A549 (cell line): ENCODE results near the gene CPA3. TPM values are rescaled to one million over a fixed set of nuclear protein-coding genes. Genes with fewer than 3 reads are reported as not detected.

Experiments
- ATAC-seq, 2 experiments: fragments of 200-7000 bp in 1 of 2; fragments of >200 bp in 1 of 2; cut with Nextera tagmentation in 1 of 2; cut with Tn5 transposase in 1 of 2; 3 replicates each; pipeline versions ENCODE4 v1.8.0 to v1.9.1; 2018 to 2020; ENCODE audit warnings: mild to moderate bottlenecking in 1 of 2, moderate library complexity in 1 of 2
- CTCF ChIA-PET: fragments of 300-600 bp; sonication (Branson Sonifier 250); formaldehyde crosslinking; extraction: SDS; loops from one replicate; lab custom pipeline; 2021; ENCODE audit warnings: antibody characterized with exemption, inconsistent platforms; lab: Yijun Ruan, JAX
- POLR2A ChIA-PET: fragments of 350-600 bp; formaldehyde crosslinking; extraction: SDS; loops from one replicate; lab custom pipeline; 2021; ENCODE audit warnings: antibody characterized with exemption, inconsistent platforms; lab: Yijun Ruan, JAX
- DNase-seq, 2 experiments: peaks; one replicate each; pipeline versions ENCODE4 v3.0.0 to v3.0.0-alpha.2; 2011 to 2016; ENCODE audit warnings: low read depth in 1 of 2, low spot score in 1 of 2
- FAIRE-seq: peaks from 2 replicates; lab custom pipeline; 2011; peaks lifted over from hg19 to GRCh38; lab: Jason Lieb, UNC
- H3K27ac ChIP-seq, 2 experiments: fragments of >200 bp; sonication (Bioruptor Twin); formaldehyde crosslinking; 3 replicates each; pipeline ENCODE4 v1.5.1; 2016 to 2017
- H3K4me1 ChIP-seq: fragments of >200 bp; sonication (Bioruptor Twin); formaldehyde crosslinking; 3 replicates; pipeline ENCODE4 v1.6.1; 2016
- H3K4me2 ChIP-seq: fragments of >200 bp; sonication (Bioruptor Twin); formaldehyde crosslinking; 3 replicates; pipeline ENCODE4 v1.6.1; 2016
- H3K4me3 ChIP-seq: fragments of >200 bp; sonication (Bioruptor Twin); formaldehyde crosslinking; 3 replicates; pipeline ENCODE4 v1.5.1; 2016
- H3K9me3 ChIP-seq: fragments of >200 bp; sonication (Bioruptor Twin); formaldehyde crosslinking; 3 replicates; pipeline ENCODE4 v1.6.1; 2016
- BHLHE40 ChIP-seq: IDR thresholded peaks from 2 replicates; pipeline ENCODE4 v1.6.1; 2012; ENCODE audit warnings: low read depth, low read length, inconsistent platforms
- CTCF ChIP-seq: fragments of >200 bp; sonication (Bioruptor Twin); formaldehyde crosslinking; IDR thresholded peaks from 3 replicates; pipeline ENCODE4 v1.5.1; 2016
- EHF ChIP-seq: fragments of 250-450 bp; sonication (Bioruptor Pico); IDR thresholded peaks from 2 replicates; pipeline ENCODE4 v1.5.0; 2020; ENCODE audit warnings: mild to moderate bottlenecking
- ESRRA ChIP-seq: fragments of 150-350 bp; IDR thresholded peaks from 2 replicates; pipeline ENCODE4 v1.6.1; 2014; ENCODE audit warnings: mild to moderate bottlenecking, low read length, borderline replicate concordance
- FOSL2 ChIP-seq, 2 experiments: fragments of 450-650 bp in 1 of 2; fragments of >200 bp in 1 of 2; sonication (Bioruptor Twin) in 1 of 2; formaldehyde crosslinking; IDR thresholded peaks; 2 replicates each; pipeline versions ENCODE4 v1.5.0 to v1.6.1; 2016 to 2020; ENCODE audit warnings: mild to moderate bottlenecking in 1 of 2, moderate library complexity in 1 of 2
- HEYL ChIP-seq: fragments of 250-450 bp; sonication (Bioruptor Pico); IDR thresholded peaks from 2 replicates; pipeline ENCODE4 v1.8.0; 2021; ENCODE audit warnings: mild to moderate bottlenecking, moderate library complexity
- HOXA7 ChIP-seq: fragments of 250-450 bp; sonication (Bioruptor Pico); IDR thresholded peaks from 2 replicates; pipeline ENCODE4 v1.5.0; 2020; ENCODE audit warnings: mild to moderate bottlenecking, moderate library complexity
- HOXB5 ChIP-seq: fragments of 250-450 bp; sonication (Bioruptor Pico); IDR thresholded peaks from 2 replicates; pipeline ENCODE4 v1.5.0; 2020; ENCODE audit warnings: mild to moderate bottlenecking, moderate library complexity
- JUN ChIP-seq, 2 experiments: fragments of >200 bp; sonication (Bioruptor Twin); formaldehyde crosslinking; IDR thresholded peaks; 2 replicates in 1 of 2; 3 replicates in 1 of 2; pipeline ENCODE4 v1.6.1; 2016 to 2017
- MAFK ChIP-seq: fragments of 450-650 bp; IDR thresholded peaks from 2 replicates; pipeline ENCODE4 v1.6.1; 2014; ENCODE audit not compliant: partially characterized antibody
- MAZ ChIP-seq: fragments of 150-350 bp; IDR thresholded peaks from 2 replicates; pipeline ENCODE4 v1.6.1; 2014; ENCODE audit warnings: antibody characterized with exemption, low read depth, low read length, borderline replicate concordance
- MYC ChIP-seq: IDR thresholded peaks from 2 replicates; pipeline ENCODE4 v1.6.1; 2012; ENCODE audit warnings: mild to moderate bottlenecking, inconsistent platforms, low read length, improper control_type of control experiment, borderline replicate concordance
- NFE2L2 ChIP-seq: fragments of 150-350 bp; conservative IDR thresholded peaks from 2 replicates; pipeline ENCODE4 v1.6.1; 2014; ENCODE audit warnings: low read length
- POLR2A ChIP-seq: IDR thresholded peaks from 2 replicates; pipeline ENCODE4 v1.6.1; 2012; ENCODE audit warnings: mild to moderate bottlenecking, low read length
- POLR2AphosphoS2 ChIP-seq: conservative IDR thresholded peaks from 2 replicates; pipeline ENCODE4 v1.6.1; 2012; ENCODE audit warnings: low read length, improper control_type of control experiment, inconsistent platforms
- RAD21 ChIP-seq, 2 experiments: fragments of >200 bp in 1 of 2; sonication (Bioruptor Twin) in 1 of 2; formaldehyde crosslinking in 1 of 2; IDR thresholded peaks in 1 of 2; conservative IDR thresholded peaks in 1 of 2; 2 replicates in 1 of 2; 3 replicates in 1 of 2; pipeline ENCODE4 v1.6.1; 2012 to 2018; ENCODE audit warnings: inconsistent platforms in 1 of 2
- TP53 ChIP-seq: fragments of 250-450 bp; sonication (Bioruptor Pico); IDR thresholded peaks from 2 replicates; pipeline ENCODE4 v1.5.0; 2021; ENCODE audit warnings: mild to moderate bottlenecking, moderate library complexity
- ZC3H11A ChIP-seq: fragments of 450-650 bp; IDR thresholded peaks from 2 replicates; pipeline ENCODE4 v1.6.1; 2014; ENCODE audit warnings: antibody characterized with exemption, mild to moderate bottlenecking
- ZFP36 ChIP-seq: fragments of 450-650 bp; IDR thresholded peaks from 2 replicates; pipeline ENCODE4 v1.6.1; 2014; ENCODE audit warnings: borderline replicate concordance; ENCODE audit not compliant: partially characterized antibody
- ZSCAN20 ChIP-seq: fragments of 250-450 bp; sonication (Bioruptor Pico); IDR thresholded peaks from 2 replicates; pipeline ENCODE4 v1.8.0; 2022; ENCODE audit warnings: mild to moderate bottlenecking, moderate library complexity
- WGBS: methylation state at CpG from one replicate; pipeline ENCODE4 v1.1.6; 2017; ENCODE audit errors: missing lambda C conversion rate; 5-methylcytosine and 5-hydroxymethylcytosine counted together
- polyA plus RNA-seq, 4 experiments: library from polyadenylated mRNA; depleted of rRNA in 3 of 4; stranded (reverse); fragments of >200 nt; fragmentation: RNase III in 1 of 4; extraction: RNeasy Plus Mini Kit Qiagen cat#74134 plus additional on column Dnase treatment in 1 of 4; gene quantifications; 2 replicates in 3 of 4; 3 replicates in 1 of 4; pipeline ENCODE4 v1.2.3, GENCODE V29; 2011 to 2017
- TF ChIP-seq, protein P1 (sequence below): fragments of 200-600 bp; sonication (generic); IDR thresholded peaks from 2 replicates; pipeline ENCODE4 v1.6.1; 2016; ENCODE audit warnings: antibody characterized with exemption, mild to moderate bottlenecking, moderate library complexity
- TF ChIP-seq, protein P2 (sequence below): fragments of 150-350 bp; IDR thresholded peaks from 2 replicates; pipeline ENCODE4 v1.6.1; 2014; ENCODE audit warnings: low read depth, mild to moderate bottlenecking, low read length

Gene CPA3
- polyA plus RNA-seq, 2 of the 4 experiments (the other 2 are of a cell fraction): not detected

- Histone ChIP-seq H3K27ac (no peak overlapping the region), H3K4me1 (no peaks in the 10 kb centered on the region), H3K4me2 (no peak overlapping the region), H3K4me3 (no peak overlapping the region), H3K9me3 (no peaks in the 10 kb centered on the region)
- CTCF ChIA-PET: interaction anchor here (1.4 to 1.8 kb wide), 3 partner anchors 12 to 70 kb away, joined by 4 to 7 read pairs (median 5); no protein-coding TSS in a partner anchor
- TF ChIP-seq HEYL (CRISPR knock-in tag): no peak
- no peak for TF ChIP-seq MYC
- no peak for TF ChIP-seq ZC3H11A
- no peak for TF ChIP-seq JUN (IDR thresholded peaks at IDR 0.05)
- no peak for TF ChIP-seq EHF
- no peak for TF ChIP-seq MAZ
- TF ChIP-seq, protein P1, sequence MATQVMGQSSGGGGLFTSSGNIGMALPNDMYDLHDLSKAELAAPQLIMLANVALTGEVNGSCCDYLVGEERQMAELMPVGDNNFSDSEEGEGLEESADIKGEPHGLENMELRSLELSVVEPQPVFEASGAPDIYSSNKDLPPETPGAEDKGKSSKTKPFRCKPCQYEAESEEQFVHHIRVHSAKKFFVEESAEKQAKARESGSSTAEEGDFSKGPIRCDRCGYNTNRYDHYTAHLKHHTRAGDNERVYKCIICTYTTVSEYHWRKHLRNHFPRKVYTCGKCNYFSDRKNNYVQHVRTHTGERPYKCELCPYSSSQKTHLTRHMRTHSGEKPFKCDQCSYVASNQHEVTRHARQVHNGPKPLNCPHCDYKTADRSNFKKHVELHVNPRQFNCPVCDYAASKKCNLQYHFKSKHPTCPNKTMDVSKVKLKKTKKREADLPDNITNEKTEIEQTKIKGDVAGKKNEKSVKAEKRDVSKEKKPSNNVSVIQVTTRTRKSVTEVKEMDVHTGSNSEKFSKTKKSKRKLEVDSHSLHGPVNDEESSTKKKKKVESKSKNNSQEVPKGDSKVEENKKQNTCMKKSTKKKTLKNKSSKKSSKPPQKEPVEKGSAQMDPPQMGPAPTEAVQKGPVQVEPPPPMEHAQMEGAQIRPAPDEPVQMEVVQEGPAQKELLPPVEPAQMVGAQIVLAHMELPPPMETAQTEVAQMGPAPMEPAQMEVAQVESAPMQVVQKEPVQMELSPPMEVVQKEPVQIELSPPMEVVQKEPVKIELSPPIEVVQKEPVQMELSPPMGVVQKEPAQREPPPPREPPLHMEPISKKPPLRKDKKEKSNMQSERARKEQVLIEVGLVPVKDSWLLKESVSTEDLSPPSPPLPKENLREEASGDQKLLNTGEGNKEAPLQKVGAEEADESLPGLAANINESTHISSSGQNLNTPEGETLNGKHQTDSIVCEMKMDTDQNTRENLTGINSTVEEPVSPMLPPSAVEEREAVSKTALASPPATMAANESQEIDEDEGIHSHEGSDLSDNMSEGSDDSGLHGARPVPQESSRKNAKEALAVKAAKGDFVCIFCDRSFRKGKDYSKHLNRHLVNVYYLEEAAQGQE: no peak
- TF ChIP-seq RAD21 (conservative IDR thresholded peaks at IDR 0.05 in 1 of 2, IDR thresholded peaks at IDR 0.05 in 1 of 2): no peak
- TF ChIP-seq HOXA7 (CRISPR knock-in tag): no peak
- TF ChIP-seq POLR2AphosphoS2: no peak
- no peak for TF ChIP-seq ESRRA
- TF ChIP-seq, protein P2, sequence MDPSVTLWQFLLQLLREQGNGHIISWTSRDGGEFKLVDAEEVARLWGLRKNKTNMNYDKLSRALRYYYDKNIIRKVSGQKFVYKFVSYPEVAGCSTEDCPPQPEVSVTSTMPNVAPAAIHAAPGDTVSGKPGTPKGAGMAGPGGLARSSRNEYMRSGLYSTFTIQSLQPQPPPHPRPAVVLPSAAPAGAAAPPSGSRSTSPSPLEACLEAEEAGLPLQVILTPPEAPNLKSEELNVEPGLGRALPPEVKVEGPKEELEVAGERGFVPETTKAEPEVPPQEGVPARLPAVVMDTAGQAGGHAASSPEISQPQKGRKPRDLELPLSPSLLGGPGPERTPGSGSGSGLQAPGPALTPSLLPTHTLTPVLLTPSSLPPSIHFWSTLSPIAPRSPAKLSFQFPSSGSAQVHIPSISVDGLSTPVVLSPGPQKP: no peak
- no peak for TF ChIP-seq HOXB5 (CRISPR knock-in tag)
- TF ChIP-seq FOSL2 (IDR thresholded peaks at IDR 0.05): no peak
- TF ChIP-seq FOSL2 (CRISPR knock-in tag; IDR thresholded peaks at IDR 0.05): no peak
- TF ChIP-seq ZFP36: no peak
- TF ChIP-seq MAFK: no peak
- DNase-seq (no peak), ATAC-seq (no peak), FAIRE-seq (no peak)
- POLR2A ChIA-PET: no interaction called here
- WGBS: 81% methylated on average over 9 of the region's 9 CpGs
These were observed 8.3 kb downstream of the CPA3 start for GRCh38 chr3:148873270-148873927.

DNA sequence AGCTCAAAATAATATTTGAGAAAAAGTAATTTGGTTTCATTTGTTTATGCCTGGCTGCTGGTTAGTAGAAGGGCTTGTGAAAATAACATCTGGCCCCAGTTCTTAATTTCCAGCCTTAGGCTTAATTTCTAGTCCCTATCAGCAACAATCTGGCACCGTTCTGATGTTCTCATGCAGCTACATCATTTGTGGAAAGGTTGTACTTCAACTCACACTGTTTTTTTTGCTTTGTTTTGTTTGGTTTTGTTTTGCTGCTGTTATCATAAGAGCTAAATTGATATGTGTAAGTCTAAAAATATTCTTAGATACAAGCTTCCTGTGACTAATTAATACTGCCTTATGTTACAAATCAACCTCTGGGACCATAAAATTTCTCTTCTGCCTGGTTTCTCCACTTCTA is 8.9 kb downstream of the CPA3 start:
- Histone ChIP-seq H3K9me3 (no peaks in the 10 kb centered on the region), H3K4me2 (no peak overlapping the region), H3K4me3 (no peak overlapping the region), H3K27ac (no peak overlapping the region), H3K4me1 (no peaks in the 10 kb centered on the region)
- no peak for DNase-seq
- CTCF ChIA-PET: interaction anchor here (1.4 to 1.8 kb wide), 3 partner anchors 13 to 69 kb away, joined by 4 to 7 read pairs (median 5); no protein-coding TSS in a partner anchor
- 61% methylated on average over 1 of the region's 1 CpG for WGBS
- TF ChIP-seq NFE2L2 (no peak), MYC (no peak), POLR2A (no peak), TP53 (CRISPR knock-in tag) (no peak), CTCF (no peak), HOXA7 (CRISPR knock-in tag) (no peak), HOXB5 (CRISPR knock-in tag) (no peak), BHLHE40 (no peak), EHF (no peak), ZSCAN20 (CRISPR knock-in tag) (no peak)
- TF ChIP-seq, all 56 proteins: peak for 0
- FAIRE-seq: no peak
- POLR2A ChIA-PET: no interaction called here
- ATAC-seq: no peak
